Parathyroid adenoma (tissue), 2 donors: Measurements from ENCODE around the gene CRACDL.

Experiments
- H2AFZ ChIP-seq: fragments of 300-600 bp; sonication (generic); one replicate; pipeline ENCODE4 v1.7.0; 2017; ENCODE audit warnings: antibody characterized with exemption, mild to moderate bottlenecking
- H3K27ac ChIP-seq: fragments of 300-600 bp; sonication (generic); one replicate; pipeline ENCODE4 v1.7.0; 2017
- H3K27me3 ChIP-seq: fragments of 300-600 bp; sonication (generic); one replicate; pipeline ENCODE4 v1.7.0; 2017; ENCODE audit warnings: low read length; ENCODE audit not compliant: control insufficient read depth, insufficient read depth
- H3K36me3 ChIP-seq: fragments of 300-600 bp; sonication (generic); one replicate; pipeline ENCODE4 v1.7.0; 2017; ENCODE audit warnings: low read length; ENCODE audit not compliant: control insufficient read depth, insufficient read depth
- H3K4me1 ChIP-seq: fragments of 300-600 bp; sonication (generic); one replicate; pipeline ENCODE4 v1.7.0; 2017; ENCODE audit warnings: control low read depth
- H3K4me2 ChIP-seq: fragments of 300-600 bp; sonication (generic); one replicate; pipeline ENCODE4 v1.7.0; 2017; ENCODE audit warnings: low read length
- H3K4me3 ChIP-seq: fragments of 300-600 bp; sonication (generic); one replicate; pipeline ENCODE4 v1.7.0; 2017; ENCODE audit warnings: low read depth, low read length
- H3K79me2 ChIP-seq: fragments of 300-600 bp; sonication (generic); one replicate; pipeline ENCODE4 v1.7.0; 2017; ENCODE audit warnings: control low read depth
- H3K9ac ChIP-seq: fragments of 300-600 bp; sonication (generic); one replicate; pipeline ENCODE4 v1.7.0; 2017; ENCODE audit warnings: mild to moderate bottlenecking
- H3K9me3 ChIP-seq: fragments of 300-600 bp; sonication (generic); one replicate; pipeline ENCODE4 v1.7.0; 2017; ENCODE audit warnings: low read length; ENCODE audit not compliant: control insufficient read depth
- TF ChIP-seq, protein P1 (sequence below): fragments of 300-600 bp; sonication (generic); IDR thresholded peaks from one replicate; pipeline ENCODE4 v1.7.0; 2017; ENCODE audit warnings: antibody characterized with exemption, mild to moderate bottlenecking
- donor health status: primary hyperparathyroidism.

Gene CRACDL

DNA sequence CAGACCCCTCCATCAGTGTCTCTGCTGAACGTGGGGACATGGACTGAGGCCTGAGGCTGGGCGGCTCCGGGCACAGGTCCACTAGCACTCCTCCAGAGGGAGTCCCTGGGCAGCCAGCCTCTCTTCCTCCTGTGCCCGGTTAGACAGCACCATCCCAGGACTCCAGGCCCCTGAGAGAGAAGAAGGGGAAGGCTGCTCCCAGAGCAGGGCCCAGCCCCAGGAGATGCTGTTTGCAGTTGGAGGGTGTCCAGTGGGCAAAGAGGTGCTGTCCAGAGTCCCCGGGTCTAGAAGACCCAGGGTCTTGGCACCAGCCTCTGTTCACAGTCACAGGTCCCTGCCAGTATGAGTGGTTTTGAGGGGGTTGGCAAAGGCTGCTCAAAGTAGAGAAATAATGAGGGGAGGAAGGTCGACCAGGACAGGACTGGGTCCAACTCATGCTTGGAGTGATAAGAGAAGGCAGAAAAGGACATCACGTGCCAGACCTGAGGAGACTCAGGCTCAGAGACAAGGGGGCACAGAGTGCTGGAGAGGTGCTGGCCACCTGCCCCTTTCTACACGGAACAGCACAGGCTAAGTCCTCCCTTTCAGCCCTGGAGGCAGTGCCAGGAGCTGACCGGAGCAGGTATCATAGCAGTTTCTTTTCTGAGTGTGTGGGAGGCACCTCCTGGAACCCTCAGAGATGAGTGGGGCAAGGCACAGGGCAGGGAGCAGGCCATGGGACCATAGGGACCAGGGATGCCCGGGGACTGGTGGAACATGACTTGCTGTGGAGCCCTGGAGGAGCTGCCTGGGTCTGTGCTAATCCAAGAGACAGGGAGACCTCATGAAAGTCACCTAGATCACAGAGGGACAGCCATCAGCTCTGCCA lies 21.1 kb downstream of the CRACDL start:
- no peak overlapping the region for H3K9ac ChIP-seq
- H3K4me3 ChIP-seq, result no peak overlapping the region
- TF ChIP-seq, protein P1, sequence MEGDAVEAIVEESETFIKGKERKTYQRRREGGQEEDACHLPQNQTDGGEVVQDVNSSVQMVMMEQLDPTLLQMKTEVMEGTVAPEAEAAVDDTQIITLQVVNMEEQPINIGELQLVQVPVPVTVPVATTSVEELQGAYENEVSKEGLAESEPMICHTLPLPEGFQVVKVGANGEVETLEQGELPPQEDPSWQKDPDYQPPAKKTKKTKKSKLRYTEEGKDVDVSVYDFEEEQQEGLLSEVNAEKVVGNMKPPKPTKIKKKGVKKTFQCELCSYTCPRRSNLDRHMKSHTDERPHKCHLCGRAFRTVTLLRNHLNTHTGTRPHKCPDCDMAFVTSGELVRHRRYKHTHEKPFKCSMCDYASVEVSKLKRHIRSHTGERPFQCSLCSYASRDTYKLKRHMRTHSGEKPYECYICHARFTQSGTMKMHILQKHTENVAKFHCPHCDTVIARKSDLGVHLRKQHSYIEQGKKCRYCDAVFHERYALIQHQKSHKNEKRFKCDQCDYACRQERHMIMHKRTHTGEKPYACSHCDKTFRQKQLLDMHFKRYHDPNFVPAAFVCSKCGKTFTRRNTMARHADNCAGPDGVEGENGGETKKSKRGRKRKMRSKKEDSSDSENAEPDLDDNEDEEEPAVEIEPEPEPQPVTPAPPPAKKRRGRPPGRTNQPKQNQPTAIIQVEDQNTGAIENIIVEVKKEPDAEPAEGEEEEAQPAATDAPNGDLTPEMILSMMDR, result no peak
- no peak overlapping the region for H3K27ac ChIP-seq
- H2AFZ ChIP-seq, result no peak overlapping the region
- H3K36me3 ChIP-seq, result no peaks in the 10 kb centered on the region
- H3K27me3 ChIP-seq, result no peaks in the 10 kb centered on the region
- H3K4me2 ChIP-seq, result no peak overlapping the region
- H3K4me1 ChIP-seq, result peaks cover 1% of the 10 kb centered on the region
- no peaks in the 10 kb centered on the region for H3K9me3 ChIP-seq
- H3K79me2 ChIP-seq, result no peaks in the 10 kb centered on the region

DNA sequence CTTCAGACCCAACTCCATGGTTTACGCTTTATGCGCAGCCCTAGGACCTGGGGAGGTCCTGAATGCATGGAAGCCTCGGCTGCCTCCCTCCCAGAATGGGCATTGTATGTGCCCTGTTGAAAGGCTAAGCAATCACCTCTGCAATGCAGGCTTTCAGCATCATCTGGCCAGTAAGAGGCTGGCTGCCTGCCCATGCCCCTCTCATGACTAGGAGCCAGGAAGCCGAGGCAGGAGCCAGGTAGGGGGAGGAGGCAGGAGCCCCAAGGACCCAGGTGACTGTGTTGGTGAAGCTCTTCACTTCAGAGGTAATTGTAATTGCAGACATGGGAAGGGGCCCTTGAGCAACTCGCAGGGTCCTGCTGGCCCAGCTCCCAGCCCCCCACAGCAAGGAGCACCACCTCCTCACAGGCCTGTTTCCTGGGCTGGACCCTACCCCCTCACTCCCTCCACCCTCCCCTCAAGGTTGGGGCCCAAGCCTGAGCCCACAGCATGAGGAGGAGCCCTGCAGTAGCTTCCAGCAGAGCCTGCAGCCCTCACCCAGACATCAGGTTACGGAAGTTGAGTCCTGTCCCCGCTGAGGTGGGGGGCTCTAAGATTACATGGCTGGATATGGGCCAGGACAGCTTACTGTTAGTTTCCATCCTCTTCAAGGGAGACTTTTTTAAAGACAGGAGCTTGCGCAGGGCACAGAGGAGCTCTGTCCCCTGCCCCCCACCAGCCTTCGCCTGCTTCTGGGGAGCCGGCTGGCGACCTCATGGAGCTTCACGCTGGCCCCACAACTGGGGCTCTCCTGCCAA lies 21.9 kb downstream of the CRACDL start:
- TF ChIP-seq, protein P1, result no peak
- Histone ChIP-seq H3K79me2 (no peaks in the 10 kb centered on the region), H3K36me3 (no peaks in the 10 kb centered on the region), H3K9me3 (no peaks in the 10 kb centered on the region), H3K9ac (no peak overlapping the region), H3K4me3 (no peak overlapping the region), H2AFZ (no peak overlapping the region), H3K4me2 (no peak overlapping the region), H3K27me3 (no peaks in the 10 kb centered on the region), H3K27ac (no peak overlapping the region), H3K4me1 (peaks cover 7% of the 10 kb centered on the region)

DNA sequence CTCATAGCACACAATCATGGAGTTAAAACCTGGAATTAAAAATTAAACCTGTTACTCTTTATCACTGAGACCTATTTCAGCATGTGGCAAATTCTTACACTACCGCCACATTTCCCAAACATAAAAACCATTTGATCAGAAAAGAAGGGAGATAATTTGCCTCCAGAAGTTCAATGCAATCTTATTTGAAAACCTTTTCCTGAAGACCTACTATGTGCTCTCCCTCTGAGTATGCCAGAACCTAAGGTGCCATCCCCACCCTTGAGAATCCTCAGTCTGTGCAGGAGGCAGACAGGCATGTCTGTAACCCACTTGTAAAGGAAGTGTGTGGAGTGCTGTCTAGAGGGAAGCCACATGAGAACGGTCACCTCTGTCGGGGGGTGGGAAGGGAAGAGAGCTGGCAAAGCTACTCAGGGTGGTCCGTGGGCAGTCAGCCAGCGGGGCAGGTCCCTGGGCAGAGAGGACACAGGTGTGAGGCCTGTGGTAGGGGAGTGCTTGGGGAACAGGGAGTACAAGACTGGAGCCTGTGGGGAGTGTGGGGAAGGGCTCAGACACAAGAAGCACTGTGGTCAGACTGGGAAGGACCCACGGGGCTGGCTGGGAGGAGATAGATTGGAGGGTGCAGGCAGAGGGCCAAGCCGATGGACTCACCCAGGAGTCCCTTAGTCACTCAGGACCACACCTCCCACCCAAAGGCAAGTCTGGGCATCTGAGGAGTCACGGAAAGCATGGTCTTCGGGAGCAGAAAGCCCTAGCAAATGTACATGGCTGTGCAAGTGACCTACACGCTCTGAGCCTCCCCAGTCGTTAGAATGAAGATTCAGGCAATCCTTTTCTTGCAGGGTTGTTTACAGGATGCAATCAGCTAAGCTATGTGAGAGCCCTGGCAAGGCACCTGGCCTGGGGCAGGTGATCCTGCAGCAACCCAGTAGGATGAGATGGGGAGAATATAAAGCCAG lies 22.8 kb downstream of the CRACDL start:
- no peaks in the 10 kb centered on the region for H3K27me3 ChIP-seq
- no peak overlapping the region for H3K4me3 ChIP-seq
- H2AFZ ChIP-seq, result no peak overlapping the region
- no peak overlapping the region for H3K9ac ChIP-seq
- H3K4me1 ChIP-seq, result peaks cover 15% of the 10 kb centered on the region
- H3K27ac ChIP-seq, result no peak overlapping the region
- TF ChIP-seq, protein P1, result no peak
- H3K36me3 ChIP-seq, result no peaks in the 10 kb centered on the region
- no peaks in the 10 kb centered on the region for H3K9me3 ChIP-seq
- H3K79me2 ChIP-seq, result no peaks in the 10 kb centered on the region
- H3K4me2 ChIP-seq, result no peak overlapping the region

DNA sequence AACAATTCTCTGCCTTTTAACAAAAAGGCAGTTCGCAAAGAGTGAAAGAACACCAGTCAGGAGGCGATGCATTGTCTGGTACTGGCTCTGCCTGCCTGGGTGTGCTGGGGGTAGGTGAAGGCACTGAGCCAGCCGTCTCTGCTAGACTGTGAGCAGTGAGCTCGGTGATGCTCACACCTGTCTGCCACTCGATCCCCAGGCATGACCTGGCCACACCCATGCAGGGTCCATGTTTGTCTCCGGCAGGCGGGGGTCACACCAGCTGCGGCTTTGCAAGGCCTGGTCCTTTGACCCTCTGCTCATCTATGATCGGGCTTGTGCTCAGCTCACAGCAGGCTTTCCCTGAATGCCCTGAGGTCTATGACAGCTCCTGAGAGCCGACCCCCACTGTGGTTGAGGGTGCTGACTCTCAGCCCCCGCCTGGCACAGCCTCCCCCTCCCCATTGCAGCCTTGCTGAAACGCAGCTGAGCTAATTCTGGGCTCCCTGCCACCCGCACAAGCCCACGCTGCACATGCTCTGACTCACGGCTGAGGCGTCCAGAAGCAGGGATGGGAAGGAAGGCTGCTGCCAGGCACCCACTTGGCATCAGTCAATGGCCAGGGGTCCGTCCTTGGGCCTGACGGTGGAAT lies 23.7 kb downstream of the CRACDL start:
- Histone ChIP-seq H3K27ac (no peak overlapping the region), H3K4me1 (peaks cover 18% of the 10 kb centered on the region), H3K79me2 (no peaks in the 10 kb centered on the region), H3K4me3 (no peak overlapping the region), H3K4me2 (no peak overlapping the region), H3K27me3 (no peaks in the 10 kb centered on the region), H3K9me3 (no peaks in the 10 kb centered on the region), H2AFZ (no peak overlapping the region), H3K36me3 (no peaks in the 10 kb centered on the region), H3K9ac (no peak overlapping the region)
- TF ChIP-seq, protein P1, result no peak
